Mesenchymal stem cell (in vitro differentiated cells and primary cell): ENCODE results near the gene RFX2.

Experiments
- DNase-seq: peaks from one replicate; pipeline ENCODE4 v3.0.0-alpha.2; 2013
- H2AFZ ChIP-seq: one replicate; pipeline ENCODE4 v1.6.1; 2013; ENCODE audit warnings: low read depth, mild to moderate bottlenecking, control low read depth, inconsistent platforms, low read length, moderate library complexity
- H2AK5ac ChIP-seq: 2 replicates; pipeline ENCODE4 v1.6.1; 2013; ENCODE audit warnings: low read length, moderate library complexity, mild to moderate bottlenecking, inconsistent platforms; ENCODE audit not compliant: severe bottlenecking
- H2BK120ac ChIP-seq: one replicate; pipeline ENCODE4 v1.6.1; 2013; ENCODE audit warnings: low read depth, mild to moderate bottlenecking, inconsistent platforms, low read length, moderate library complexity
- H2BK12ac ChIP-seq, 2 experiments: one replicate each; pipeline ENCODE4 v1.6.1; 2013; ENCODE audit warnings: inconsistent platforms in 2 of 2, low read length in 2 of 2, mild to moderate bottlenecking in 2 of 2, moderate library complexity in 2 of 2, control low read depth in 1 of 2
- H2BK15ac ChIP-seq: one replicate; pipeline ENCODE4 v1.6.1; 2013; ENCODE audit warnings: mild to moderate bottlenecking, low read depth, inconsistent platforms; ENCODE audit not compliant: poor library complexity, severe bottlenecking
- H2BK5ac ChIP-seq: 2 replicates; pipeline ENCODE4 v1.6.1; 2013; ENCODE audit warnings: low read depth, mild to moderate bottlenecking, low read length, control low read depth, inconsistent platforms; ENCODE audit not compliant: poor library complexity, severe bottlenecking
- H3K14ac ChIP-seq, 2 experiments: one replicate each; pipeline ENCODE4 v1.6.1; 2013; ENCODE audit warnings: inconsistent platforms in 2 of 2, low read length in 2 of 2, control low read depth in 1 of 2, mild to moderate bottlenecking in 1 of 2, moderate library complexity in 1 of 2
- H3K18ac ChIP-seq, 2 experiments: one replicate each; pipeline ENCODE4 v1.6.1; 2013; ENCODE audit warnings: inconsistent platforms in 2 of 2, low read length in 2 of 2, control low read depth in 1 of 2, low read depth in 1 of 2, mild to moderate bottlenecking in 1 of 2
- H3K23ac ChIP-seq, 2 experiments: one replicate each; pipeline ENCODE4 v1.6.1; 2013; ENCODE audit warnings: inconsistent platforms in 2 of 2, low read length in 2 of 2, mild to moderate bottlenecking in 2 of 2, moderate library complexity in 2 of 2, control low read depth in 1 of 2
- H3K27ac ChIP-seq: 2 replicates; pipeline ENCODE4 v1.5.1; 2013; ENCODE audit warnings: mild to moderate bottlenecking, moderate library complexity, low read length, control low read depth, inconsistent platforms; ENCODE audit not compliant: poor library complexity, severe bottlenecking
- H3K27me3 ChIP-seq, 2 experiments: 2 replicates each; pipeline versions ENCODE4 v1.6.1 to v1.7.0; 2013; ENCODE audit warnings: low read length in 2 of 2, mild to moderate bottlenecking in 2 of 2, moderate library complexity in 2 of 2, control low read depth in 1 of 2, inconsistent platforms in 1 of 2; ENCODE audit not compliant: control insufficient read depth in 1 of 2, insufficient read depth in 1 of 2
- H3K36me3 ChIP-seq, 2 experiments: 2 replicates each; pipeline versions ENCODE4 v1.6.1 to v1.7.0; 2013; ENCODE audit warnings: low read length in 2 of 2, control low read depth in 1 of 2, inconsistent platforms in 1 of 2, low read depth in 1 of 2, mild to moderate bottlenecking in 1 of 2; ENCODE audit not compliant: insufficient read depth in 2 of 2, control insufficient read depth in 1 of 2
- H3K4ac ChIP-seq, 2 experiments: one replicate each; pipeline ENCODE4 v1.6.1; 2013; ENCODE audit warnings: inconsistent platforms in 2 of 2, low read length in 2 of 2, mild to moderate bottlenecking in 2 of 2, moderate library complexity in 2 of 2, control low read depth in 1 of 2, low read depth in 1 of 2
- H3K4me1 ChIP-seq: 2 replicates; pipeline ENCODE4 v1.6.1; 2013; ENCODE audit warnings: low read depth, low read length, control low read depth; ENCODE audit not compliant: control insufficient read depth, insufficient read depth
- H3K4me2 ChIP-seq: 2 replicates; pipeline ENCODE4 v1.6.1; 2013; ENCODE audit warnings: low read length, mild to moderate bottlenecking, inconsistent platforms; ENCODE audit not compliant: poor library complexity, severe bottlenecking
- H3K4me3 ChIP-seq, 2 experiments: 2 replicates each; pipeline versions ENCODE4 v1.5.1 to v1.7.0; 2013; ENCODE audit warnings: low read length in 2 of 2, mild to moderate bottlenecking in 2 of 2, control low read depth in 1 of 2, low read depth in 1 of 2; ENCODE audit not compliant: insufficient read depth in 1 of 2
- H3K79me1 ChIP-seq: replicated peaks from 2 replicates; pipeline ENCODE4 v1.6.1; 2013; ENCODE audit warnings: mild to moderate bottlenecking, control low read depth, low read length, inconsistent platforms; ENCODE audit not compliant: poor library complexity, severe bottlenecking
- H3K9ac ChIP-seq: 2 replicates; pipeline ENCODE4 v1.7.0; 2013; ENCODE audit warnings: mild to moderate bottlenecking, low read length, moderate library complexity
- H3K9me3 ChIP-seq: 2 replicates; pipeline ENCODE4 v1.7.0; 2013; ENCODE audit warnings: mild to moderate bottlenecking, low read length; ENCODE audit not compliant: control insufficient read depth
- H4K8ac ChIP-seq: one replicate; pipeline ENCODE4 v1.6.1; 2013; ENCODE audit warnings: inconsistent platforms, mild to moderate bottlenecking, low read length, moderate library complexity
- H4K91ac ChIP-seq: one replicate; pipeline ENCODE4 v1.6.1; 2013; ENCODE audit warnings: mild to moderate bottlenecking, low read length, inconsistent platforms
- WGBS: methylation state at CpG from one replicate; pipeline ENCODE4 v1.1.7; 2013; ENCODE audit warnings: mixed read lengths; 5-methylcytosine and 5-hydroxymethylcytosine counted together

RFX2 gene

DNA sequence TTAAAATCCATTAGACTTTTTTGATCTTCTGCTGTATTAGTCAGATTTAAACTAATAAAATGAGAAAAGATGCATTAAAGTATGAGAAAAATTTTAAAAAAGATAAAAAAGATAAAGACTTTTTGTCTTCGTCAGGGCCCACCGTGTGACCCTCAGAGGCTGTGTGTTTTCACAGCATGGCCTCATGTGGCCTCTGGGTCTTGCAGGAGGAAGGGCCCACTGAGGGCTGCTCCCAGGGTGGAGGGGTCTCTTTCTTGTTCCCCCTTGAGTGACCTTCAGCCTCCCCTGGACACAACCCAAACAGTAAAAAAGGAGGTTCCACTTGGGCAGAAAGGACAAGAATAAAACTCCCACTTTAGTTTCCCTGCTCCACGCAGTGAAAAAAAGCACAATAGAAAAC lies 75.3 kb downstream of the RFX2 start:
- H3K14ac ChIP-seq: no peak overlapping the region
- peaks cover 4 to 30% of the 10 kb centered on the region in 2 experiments for H3K36me3 ChIP-seq
- H3K79me1 ChIP-seq: no peaks in the 10 kb centered on the region
- H3K9me3 ChIP-seq: no peaks in the 10 kb centered on the region
- H2BK12ac ChIP-seq: no peak overlapping the region
- no peak overlapping the region for H2BK5ac ChIP-seq
- no peak overlapping the region for H3K9ac ChIP-seq
- H2AFZ ChIP-seq: no peak overlapping the region
- no peaks in the 10 kb centered on the region for H3K27me3 ChIP-seq
- no peak overlapping the region for H3K23ac ChIP-seq
- no peak overlapping the region for H4K91ac ChIP-seq
- no peak overlapping the region for H4K8ac ChIP-seq
- no peak overlapping the region for H2AK5ac ChIP-seq
- no peak overlapping the region for H3K4me3 ChIP-seq
- H2BK120ac ChIP-seq: no peak overlapping the region
- H3K4me1 ChIP-seq: no peaks in the 10 kb centered on the region
- no peak for DNase-seq
- no peak overlapping the region for H3K4ac ChIP-seq
- H3K27ac ChIP-seq: no peak overlapping the region
- WGBS: 83% methylated on average over 2 of the region's 3 CpGs
- H2BK15ac ChIP-seq: no peak overlapping the region
- H3K18ac ChIP-seq: no peak overlapping the region
- no peak overlapping the region for H3K4me2 ChIP-seq

DNA sequence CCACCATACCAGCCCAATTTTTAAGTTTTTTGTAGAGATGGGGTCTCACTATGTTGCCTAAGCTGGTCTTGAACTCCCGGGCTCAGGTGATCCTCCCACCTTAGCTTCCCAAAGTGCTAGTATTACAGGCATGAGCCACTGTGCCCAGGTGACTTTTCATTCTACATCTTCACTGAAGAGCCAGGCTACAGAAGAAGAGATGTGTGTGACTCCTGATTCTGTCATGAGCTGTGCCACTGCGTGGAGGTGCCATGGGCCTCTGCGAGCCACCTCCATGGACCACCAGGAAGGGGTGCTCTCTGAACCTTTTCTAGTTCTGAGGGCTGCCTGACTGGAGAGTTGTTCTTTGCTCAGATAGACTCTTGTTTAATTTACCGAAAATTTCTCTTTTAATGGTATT lies 75.8 kb downstream of the RFX2 start:
- Histone ChIP-seq H3K4me2 (no peak overlapping the region), H3K36me3 (peaks cover 0 to 25% of the 10 kb centered on the region in 2 experiments)

DNA sequence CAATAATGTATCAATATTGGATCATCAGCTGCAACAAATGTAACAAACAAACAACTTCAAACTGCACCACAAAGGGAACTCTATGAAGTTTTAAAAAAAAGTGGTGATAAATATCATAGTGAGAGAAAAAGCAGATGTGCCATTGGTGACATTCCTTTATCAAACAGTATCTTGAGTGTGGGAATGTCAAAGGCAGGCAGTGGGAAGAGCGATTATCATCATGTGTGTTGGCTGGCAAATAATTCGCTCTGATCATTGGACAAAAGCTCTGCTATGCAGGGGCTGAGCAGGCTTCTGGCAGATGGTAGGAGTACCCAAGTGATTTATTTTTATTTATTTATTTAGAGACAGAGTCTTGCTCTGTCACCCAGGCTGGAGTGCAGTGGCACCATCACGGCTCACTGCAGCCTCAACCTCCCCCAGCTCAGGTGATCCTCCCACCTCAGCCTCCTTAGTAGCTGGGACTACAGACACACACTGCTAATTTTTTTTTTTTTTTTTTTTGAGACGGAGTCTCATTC lies 76.5 kb downstream of the RFX2 start:
- no peak for DNase-seq
- Histone ChIP-seq H3K4me3 (no peak overlapping the region), H2BK5ac (no peak overlapping the region), H3K4me2 (no peak overlapping the region), H2AFZ (no peak overlapping the region), H3K9ac (no peak overlapping the region), H3K27ac (no peak overlapping the region), H3K23ac (no peak overlapping the region), H3K14ac (no peak overlapping the region), H4K8ac (no peak overlapping the region), H2BK12ac (no peak overlapping the region), H4K91ac (no peak overlapping the region), H3K18ac (no peak overlapping the region), H3K36me3 (peaks cover 0 to 19% of the 10 kb centered on the region in 2 experiments), H2BK120ac (no peak overlapping the region), H2AK5ac (no peak overlapping the region), H3K4ac (no peak overlapping the region), H3K27me3 (no peaks in the 10 kb centered on the region), H3K4me1 (no peaks in the 10 kb centered on the region), H2BK15ac (no peak overlapping the region), H3K79me1 (no peaks in the 10 kb centered on the region), H3K9me3 (peaks cover 2% of the 10 kb centered on the region)
- 89% methylated on average over 4 of the region's 4 CpGs for WGBS

More for the DNA sequence above, 75.8 kb downstream of the RFX2 start:
- no peak overlapping the region for H2BK5ac ChIP-seq
- H2BK12ac ChIP-seq: no peak overlapping the region
- H2AFZ ChIP-seq: no peak overlapping the region
- peaks cover 2% of the 10 kb centered on the region for H3K9me3 ChIP-seq
- no peak overlapping the region for H2BK120ac ChIP-seq
- DNase-seq: no peak
- no peak overlapping the region for H3K4ac ChIP-seq
- H2BK15ac ChIP-seq: no peak overlapping the region
- H3K14ac ChIP-seq: no peak overlapping the region
- no peak overlapping the region for H2AK5ac ChIP-seq
- H3K4me3 ChIP-seq: no peak overlapping the region
- no peaks in the 10 kb centered on the region for H3K79me1 ChIP-seq
- no peak overlapping the region for H3K27ac ChIP-seq
- no peak overlapping the region for H3K18ac ChIP-seq
- no peak overlapping the region for H4K91ac ChIP-seq
- H3K4me1 ChIP-seq: no peaks in the 10 kb centered on the region
- H3K23ac ChIP-seq: no peak overlapping the region
- no peaks in the 10 kb centered on the region for H3K27me3 ChIP-seq
- H3K9ac ChIP-seq: no peak overlapping the region
- 99% methylated on average over 4 of the region's 4 CpGs for WGBS
- no peak overlapping the region for H4K8ac ChIP-seq

- Histone ChIP-seq H3K27me3 (no peaks in the 10 kb centered on the region), H2AFZ (no peak overlapping the region), H2AK5ac (no peak overlapping the region), H2BK15ac (no peak overlapping the region), H3K4ac (no peak overlapping the region), H4K91ac (no peak overlapping the region), H3K4me2 (no peak overlapping the region), H3K4me1 (no peaks in the 10 kb centered on the region), H3K9ac (no peak overlapping the region), H3K27ac (no peak overlapping the region), H3K36me3 (peaks cover 0 to 21% of the 10 kb centered on the region in 2 experiments), H3K14ac (no peak overlapping the region), H3K79me1 (no peaks in the 10 kb centered on the region), H3K18ac (no peak overlapping the region), H2BK5ac (no peak overlapping the region), H2BK120ac (no peak overlapping the region), H3K4me3 (no peak overlapping the region), H3K23ac (no peak overlapping the region), H4K8ac (no peak overlapping the region), H2BK12ac (no peak overlapping the region), H3K9me3 (peaks cover 2% of the 10 kb centered on the region)
- DNase-seq: no peak
- 98% methylated on average over 8 of the region's 9 CpGs for WGBS
Observed at GRCh38 chr19:6032827-6033226, 77.5 kb downstream of the RFX2 start.
